Activated CD4-positive, alpha-beta T cell treated with anti-CD3 and anti-CD28 coated beads for 36 hours (primary cell): ENCODE measurements around the gene MTARC2. TPM values are rescaled to one million over a fixed set of nuclear protein-coding genes. Genes with fewer than 3 reads are reported as not detected.

Experiments used
- ATAC-seq: fragments of 200-7000 bp; cut with Tn5 transposase; one replicate; pipeline ENCODE4 v1.10.0; 2021; ENCODE audit warnings: mild to moderate bottlenecking, moderate library complexity
- CTCF ChIA-PET: fragments of 350-600 bp; sonication (Branson Sonifier 250); formaldehyde crosslinking; loops from one replicate; lab custom pipeline; 2021; ENCODE audit warnings: antibody characterized with exemption; lab: Charles Lee
- POLR2A ChIA-PET: fragments of 350-600 bp; sonication (Branson Sonifier 250); formaldehyde crosslinking; loops from one replicate; lab custom pipeline; 2021; ENCODE audit warnings: antibody characterized with exemption, inconsistent platforms; lab: Charles Lee
- DNase-seq: peaks from one replicate; pipeline ENCODE4 v3.0.0-alpha.2; 2020
- H3K27ac Mint-ChIP-seq: one replicate; pipeline ENCODE4 v1.8.0; 2021; ENCODE audit warnings: mixed read lengths
- H3K27me3 Mint-ChIP-seq: one replicate; pipeline ENCODE4 v1.8.0; 2021; ENCODE audit warnings: mixed read lengths
- H3K36me3 Mint-ChIP-seq: one replicate; pipeline ENCODE4 v1.8.0; 2021; ENCODE audit warnings: low read depth, mixed read lengths
- H3K4me1 Mint-ChIP-seq: one replicate; pipeline ENCODE4 v1.8.0; 2021; ENCODE audit warnings: mixed read lengths
- H3K4me3 Mint-ChIP-seq: one replicate; pipeline ENCODE4 v1.8.0; 2021; ENCODE audit warnings: mild to moderate bottlenecking, moderate library complexity, mixed read lengths
- H3K9me3 Mint-ChIP-seq: one replicate; pipeline ENCODE4 v1.8.0; 2021; ENCODE audit warnings: low read depth, mixed read lengths
- intact Hi-C, 2 experiments: fragments of 100-400 bp; cut with DNase I in 1 of 2; cut with micrococcal nuclease in 1 of 2; formaldehyde crosslinking; loops; one replicate each; pipeline versions ENCODE4 v1.14.2 to v1.15.1; 2022 to 2024; cut with DNase I, micrococcal nuclease
- total RNA-seq, 2 experiments: library from RNA; stranded (reverse); gene quantifications; one replicate each; pipeline ENCODE4 v1.2.3, GENCODE V29; 2021

The MTARC2 gene
- total RNA-seq, 2 experiments from 2014 or later = not detected

DNA sequence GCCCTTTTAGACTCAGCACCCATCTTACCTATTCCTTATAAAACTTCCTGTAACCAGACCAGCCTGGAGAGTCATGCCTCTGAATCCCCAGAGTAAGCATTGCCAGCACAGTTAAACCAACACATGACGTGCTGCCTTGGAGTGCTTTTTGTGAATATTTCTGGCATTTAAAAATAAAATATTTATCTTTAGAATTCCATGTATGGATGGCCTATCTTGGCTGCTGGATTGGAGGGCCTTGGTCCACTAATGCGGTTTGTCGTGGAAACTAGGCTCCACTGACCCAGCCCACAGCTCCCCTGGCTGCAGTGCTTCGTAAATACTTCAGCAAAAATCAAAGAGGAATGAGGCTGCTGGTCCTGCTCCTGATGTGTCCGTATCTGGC, 56.1 kb downstream of the MTARC2 start:
- no peak for DNase-seq
- Mint-ChIP-seq H3K4me1 (no peaks in the 10 kb centered on the region), H3K27ac (no peak overlapping the region), H3K9me3 (no peaks in the 10 kb centered on the region), H3K4me3 (no peak overlapping the region), H3K36me3 (no peaks in the 10 kb centered on the region), H3K27me3 (peaks cover 11% of the 10 kb centered on the region)
- ATAC-seq = no peak
- ChIA-PET POLR2A (no interaction called here), CTCF (no interaction called here)
- intact Hi-C loops = no loop called here

DNA sequence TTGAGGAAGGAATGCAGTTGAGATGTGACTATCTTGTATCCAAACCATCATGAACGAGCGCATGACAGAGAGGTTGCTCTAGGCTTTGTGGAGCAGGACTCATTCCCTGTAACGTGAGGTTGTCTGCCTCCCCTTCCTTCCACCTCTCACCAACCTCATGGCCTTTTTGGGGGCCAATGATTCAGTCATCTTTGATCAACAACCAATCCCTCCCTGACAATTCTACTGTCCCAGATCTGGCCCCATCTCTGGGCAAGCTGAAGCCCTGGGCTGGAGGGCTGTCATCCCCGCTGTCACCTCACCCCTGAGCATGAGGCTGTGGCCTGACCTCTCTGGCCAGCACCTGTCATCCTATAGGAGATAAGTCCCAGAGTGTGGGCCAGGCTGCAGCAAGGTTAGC, 58.3 kb downstream of the MTARC2 start:
- no peak for DNase-seq
- no peak overlapping the region for H3K4me3 Mint-ChIP-seq
- H3K36me3 Mint-ChIP-seq = no peaks in the 10 kb centered on the region
- CTCF ChIA-PET = interaction anchor here (1.1 to 1.2 kb wide), 2 partner anchors 396 to 1286 kb away, joined by 3 read pairs; no protein-coding TSS in a partner anchor
- POLR2A ChIA-PET = no interaction called here
- H3K27me3 Mint-ChIP-seq = peaks cover 10% of the 10 kb centered on the region
- H3K4me1 Mint-ChIP-seq = peaks cover 6% of the 10 kb centered on the region
- H3K9me3 Mint-ChIP-seq = no peaks in the 10 kb centered on the region
- intact Hi-C loops = no loop called here
- no peak for ATAC-seq
- no peak overlapping the region for H3K27ac Mint-ChIP-seq

DNA sequence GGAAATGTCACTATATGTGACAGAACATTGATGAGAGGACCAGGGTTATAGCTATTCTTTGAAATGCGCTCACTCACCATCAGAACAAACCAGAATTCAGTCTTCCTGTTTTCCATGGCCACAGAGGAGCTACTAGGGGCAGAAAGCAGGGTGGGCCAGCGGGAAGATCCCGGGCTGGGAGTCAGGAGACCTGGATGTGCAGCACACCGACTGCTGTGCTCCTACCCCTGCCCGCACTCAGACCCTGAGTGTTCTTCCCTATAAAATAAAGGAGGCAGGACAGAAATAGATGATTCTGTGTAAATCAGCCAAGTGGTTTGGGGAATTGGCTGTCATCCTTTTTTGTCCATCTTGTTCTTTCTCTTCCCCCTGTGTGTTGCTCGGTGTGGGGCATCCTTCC, 59.6 kb downstream of the MTARC2 start:
- ATAC-seq = no peak
- no peak for DNase-seq
- Mint-ChIP-seq H3K27ac (no peak overlapping the region), H3K4me1 (peaks cover 6% of the 10 kb centered on the region), H3K36me3 (no peaks in the 10 kb centered on the region), H3K27me3 (peaks cover 15% of the 10 kb centered on the region), H3K9me3 (no peaks in the 10 kb centered on the region), H3K4me3 (no peak overlapping the region)
- ChIA-PET POLR2A (no interaction called here), CTCF (interaction anchor here (1.0 to 1.2 kb wide), 3 partner anchors 22 to 1285 kb away, joined by 3 read pairs; no protein-coding TSS in a partner anchor)
- intact Hi-C loops = no loop called here

DNA sequence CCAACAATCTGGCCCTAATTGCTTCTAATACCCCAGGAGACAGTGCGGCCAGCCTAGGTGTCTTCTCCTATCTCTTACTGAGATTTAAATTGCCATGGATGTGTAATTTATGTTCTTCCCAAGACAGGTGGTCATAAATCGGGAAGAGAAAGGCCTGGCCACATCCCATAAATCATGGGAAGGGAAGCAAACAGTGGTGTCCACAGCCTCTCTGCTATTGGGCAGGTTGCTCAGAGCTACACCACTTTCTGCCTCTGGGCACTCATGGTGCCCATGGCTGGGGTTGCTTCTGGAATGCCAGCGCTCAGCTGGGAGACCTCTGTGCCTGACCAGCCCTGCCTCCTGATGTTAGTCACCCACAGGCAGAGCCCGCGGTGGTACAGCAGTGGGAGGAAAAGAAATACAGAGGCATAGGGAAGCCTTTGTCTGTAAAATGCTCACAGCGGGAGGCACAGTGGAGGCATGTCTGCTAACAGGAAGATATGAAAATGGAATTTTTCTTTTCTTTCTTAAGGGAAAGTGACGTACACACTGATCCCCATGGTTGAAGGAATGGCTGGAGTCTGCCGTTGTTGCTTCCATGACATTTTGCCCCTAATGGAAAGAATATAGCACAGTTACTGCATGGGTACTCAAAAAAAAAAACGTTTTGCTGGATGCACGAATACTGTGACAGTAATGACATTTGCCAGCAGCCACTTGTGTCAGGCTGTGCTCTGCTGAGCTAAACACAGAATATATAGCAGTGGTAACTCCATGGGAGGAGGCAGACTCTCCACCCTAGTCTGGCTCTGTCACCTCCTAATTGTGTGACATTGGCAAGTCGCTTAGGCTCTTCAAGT, 60.4 kb downstream of the MTARC2 start:
- CTCF ChIA-PET = interaction anchor here (0.6 to 2.8 kb wide), 2 partner anchors 395 to 619 kb away, joined by 3 to 24 read pairs; no protein-coding TSS in a partner anchor

DNA sequence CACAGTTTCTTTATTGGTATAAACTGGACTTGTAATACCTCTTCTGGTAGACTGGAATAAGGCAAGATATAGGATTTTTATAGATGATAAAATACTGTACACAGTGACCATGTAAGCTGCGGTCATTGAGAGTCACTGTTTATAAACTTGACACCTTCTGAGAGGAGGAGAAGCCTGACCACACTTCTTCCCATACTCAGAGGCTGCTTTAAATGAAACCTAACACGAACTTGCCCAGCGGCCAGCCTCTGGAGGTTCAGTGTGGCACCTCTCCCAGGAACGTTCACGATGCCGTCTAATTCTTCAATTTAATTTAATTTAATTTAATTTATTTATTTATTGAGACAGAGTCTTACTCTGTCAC, 61.0 kb downstream of the MTARC2 start:
- H3K4me3 Mint-ChIP-seq = no peak overlapping the region
- H3K4me1 Mint-ChIP-seq = peaks cover 6% of the 10 kb centered on the region
- no peak overlapping the region for H3K27ac Mint-ChIP-seq

More for the DNA sequence above, 60.4 kb downstream of the MTARC2 start:
- Mint-ChIP-seq H3K4me3 (no peak overlapping the region), H3K9me3 (no peaks in the 10 kb centered on the region), H3K27ac (no peak overlapping the region), H3K36me3 (no peaks in the 10 kb centered on the region), H3K27me3 (peaks cover 17% of the 10 kb centered on the region), H3K4me1 (peaks cover 6% of the 10 kb centered on the region)
- POLR2A ChIA-PET = no interaction called here
- intact Hi-C loops = no loop called here
- ATAC-seq = no peak
- DNase-seq = no peak

DNA sequence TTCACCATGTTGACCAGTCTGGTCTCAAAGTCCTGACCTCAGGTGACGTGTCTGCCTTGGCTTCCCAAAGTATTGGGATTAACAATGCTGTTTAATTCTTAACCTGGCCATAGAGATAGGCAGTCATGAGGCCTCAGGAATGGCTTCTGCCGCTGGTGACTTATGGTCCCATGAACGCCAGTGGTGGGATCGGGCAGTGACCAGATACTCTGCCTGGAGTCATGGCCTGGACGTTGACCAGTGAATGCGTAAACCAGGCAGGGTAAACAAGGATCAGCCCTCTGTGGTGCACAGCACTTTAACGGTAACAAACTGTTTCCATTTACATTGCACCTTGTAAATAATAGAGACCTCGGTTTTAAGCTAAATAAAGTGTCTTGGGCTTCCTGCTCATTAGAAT, 61.6 kb downstream of the MTARC2 start:
- intact Hi-C loops = loop anchor here (1.0 to 5.0 kb wide), 4 partner anchors 394 to 1648 kb away; no protein-coding TSS in a partner anchor
- CTCF ChIA-PET = interaction anchor here (0.5 to 2.8 kb wide), 11 partner anchors 9 to 625 kb away, joined by 3 to 24 read pairs (median 4); no protein-coding TSS in a partner anchor
- Mint-ChIP-seq H3K9me3 (no peaks in the 10 kb centered on the region), H3K27me3 (peaks cover 16% of the 10 kb centered on the region), H3K4me1 (peaks cover 6% of the 10 kb centered on the region), H3K36me3 (no peaks in the 10 kb centered on the region), H3K4me3 (no peak overlapping the region), H3K27ac (no peak overlapping the region)
- POLR2A ChIA-PET = no interaction called here
- no peak for DNase-seq
- no peak for ATAC-seq

More for the DNA sequence above, 61.0 kb downstream of the MTARC2 start:
- Mint-ChIP-seq H3K36me3 (no peaks in the 10 kb centered on the region), H3K9me3 (no peaks in the 10 kb centered on the region), H3K27me3 (peaks cover 16% of the 10 kb centered on the region)
- intact Hi-C loops = no loop called here
- ATAC-seq = no peak
- ChIA-PET CTCF (interaction anchor here (0.6 to 2.8 kb wide), 4 partner anchors 9 to 625 kb away, joined by 3 to 24 read pairs (median 8); no protein-coding TSS in a partner anchor), POLR2A (no interaction called here)
- no peak for DNase-seq

DNA sequence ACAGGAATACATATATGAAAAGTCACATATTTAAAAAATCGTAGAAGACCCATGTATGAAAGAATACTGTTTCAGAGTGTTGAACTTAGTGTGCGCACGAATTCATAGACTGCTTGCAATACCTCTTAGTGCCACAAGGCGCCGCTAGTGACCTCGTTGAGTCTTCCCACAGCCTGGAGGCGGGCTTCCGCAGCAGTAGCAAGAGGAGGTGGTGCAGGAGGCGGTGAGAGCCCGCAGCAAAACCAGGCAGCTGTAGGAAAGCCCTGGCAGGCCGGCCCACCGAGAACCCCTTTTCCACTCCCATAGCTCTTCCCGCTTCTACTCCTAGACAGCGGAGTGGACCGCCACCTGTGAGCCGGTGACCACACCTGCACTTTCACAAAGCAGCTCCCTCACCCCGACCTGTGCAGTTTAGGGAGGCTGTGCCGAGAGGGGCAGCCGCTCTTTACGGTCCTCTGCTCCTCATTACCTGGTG, 62.1 kb downstream of the MTARC2 start:
- Mint-ChIP-seq H3K27ac (no peak overlapping the region), H3K36me3 (no peaks in the 10 kb centered on the region), H3K9me3 (no peaks in the 10 kb centered on the region), H3K4me1 (peaks cover 6% of the 10 kb centered on the region), H3K4me3 (peak overlapping the region; percentile 27), H3K27me3 (peaks cover 16% of the 10 kb centered on the region)
- peak; percentile 86 for DNase-seq
- intact Hi-C loops = loop anchor here (1.0 to 5.0 kb wide), 4 partner anchors 393 to 1647 kb away; no protein-coding TSS in a partner anchor
- ChIA-PET POLR2A (no interaction called here), CTCF (interaction anchor here (0.6 to 2.8 kb wide), 14 partner anchors 9 to 624 kb away, joined by 3 to 24 read pairs (median 4); partner anchors contain the start of gene MTARC1)
- ATAC-seq = peak; percentile 94

DNA sequence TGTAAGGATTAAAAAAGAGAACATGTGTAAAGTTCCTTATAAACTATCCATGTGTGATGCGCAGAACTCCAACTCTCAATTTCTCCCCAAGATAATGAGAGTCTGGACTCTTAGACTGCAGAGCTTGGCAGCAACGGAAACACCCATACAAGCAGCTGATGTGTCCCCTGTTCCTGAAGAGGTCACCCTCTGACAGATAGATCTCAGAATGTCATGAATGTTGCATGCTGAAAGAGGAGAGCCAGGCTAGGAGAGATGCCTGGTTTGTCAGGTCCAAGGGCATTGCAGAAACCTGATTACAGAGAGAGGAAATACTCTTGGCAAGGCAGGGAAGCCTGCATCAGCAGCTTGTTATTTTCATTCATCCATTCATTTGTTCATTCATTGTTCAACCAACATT, 62.8 kb downstream of the MTARC2 start:
- DNase-seq (no peak), ATAC-seq (no peak)
- CTCF ChIA-PET = interaction anchor here (0.7 to 2.8 kb wide), 9 partner anchors 12 to 624 kb away, joined by 3 to 24 read pairs (median 3); partner anchors contain the start of gene MTARC1
- POLR2A ChIA-PET = no interaction called here
- H3K27ac Mint-ChIP-seq = no peak overlapping the region
- H3K4me1 Mint-ChIP-seq = peaks cover 6% of the 10 kb centered on the region
- H3K9me3 Mint-ChIP-seq = no peaks in the 10 kb centered on the region
- H3K27me3 Mint-ChIP-seq = peaks cover 17% of the 10 kb centered on the region
- intact Hi-C loops = loop anchor here (1.0 to 5.0 kb wide), 4 partner anchors 392 to 1646 kb away; no protein-coding TSS in a partner anchor
- no peaks in the 10 kb centered on the region for H3K36me3 Mint-ChIP-seq
- no peak overlapping the region for H3K4me3 Mint-ChIP-seq

DNA sequence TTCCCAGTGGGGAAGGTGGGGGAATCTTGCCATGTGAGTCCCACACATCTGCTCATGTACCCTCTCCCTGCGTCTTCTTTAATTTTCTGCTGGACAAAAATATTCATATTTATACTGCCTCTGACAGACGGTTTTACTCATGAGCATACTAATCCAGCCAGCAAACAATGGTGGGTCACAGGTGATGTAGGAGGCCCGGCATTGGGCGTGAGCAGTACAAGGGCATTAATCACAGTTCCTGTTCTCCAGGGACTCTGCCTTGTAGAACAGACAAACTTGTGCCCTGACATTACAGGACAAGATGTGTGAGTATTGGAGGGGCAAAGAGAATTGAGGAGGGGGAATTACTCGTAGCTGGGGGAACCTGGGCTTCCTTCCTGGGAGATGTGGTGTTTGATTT, 63.6 kb downstream of the MTARC2 start:
- Mint-ChIP-seq H3K4me1 (peaks cover 6% of the 10 kb centered on the region), H3K27ac (no peak overlapping the region), H3K9me3 (no peaks in the 10 kb centered on the region), H3K4me3 (no peak overlapping the region), H3K27me3 (peaks cover 17% of the 10 kb centered on the region), H3K36me3 (no peaks in the 10 kb centered on the region)
- ATAC-seq = no peak
- ChIA-PET CTCF (interaction anchor here (0.7 to 2.8 kb wide), 3 partner anchors 15 to 392 kb away, joined by 3 to 24 read pairs (median 3); no protein-coding TSS in a partner anchor), POLR2A (no interaction called here)
- intact Hi-C loops = loop anchor here (2.0 to 5.0 kb wide), 2 partner anchors 623 to 1646 kb away; no protein-coding TSS in a partner anchor
- no peak for DNase-seq

DNA sequence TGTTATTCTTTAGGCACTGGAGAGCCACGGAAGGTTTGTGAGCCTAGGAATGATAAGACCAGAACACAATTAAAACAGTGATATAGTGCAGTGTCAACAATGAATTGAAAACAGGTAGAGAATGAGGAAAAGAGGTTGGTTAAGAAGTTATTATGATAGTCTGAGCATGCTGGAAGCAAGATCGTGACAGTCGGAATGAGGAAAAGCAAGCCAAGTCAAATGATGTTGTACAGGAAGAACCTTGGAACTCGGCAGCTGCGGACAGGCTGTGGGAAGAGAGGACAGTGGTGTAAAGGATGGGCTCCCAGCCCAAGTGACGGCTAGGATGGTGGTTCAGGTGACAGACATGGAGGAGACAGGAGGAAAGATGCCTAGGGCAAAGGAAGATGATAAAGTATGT, 64.2 kb downstream of the MTARC2 start:
- Mint-ChIP-seq H3K4me1 (peaks cover 6% of the 10 kb centered on the region), H3K27me3 (peaks cover 17% of the 10 kb centered on the region), H3K36me3 (no peaks in the 10 kb centered on the region), H3K4me3 (no peak overlapping the region), H3K9me3 (no peaks in the 10 kb centered on the region), H3K27ac (no peak overlapping the region)
- intact Hi-C loops = loop anchor here in 1 of 2 experiments (5.0 kb wide), 1 partner anchor 1645 kb away; no protein-coding TSS in a partner anchor
- CTCF ChIA-PET = no interaction called here
- no peak for DNase-seq
- POLR2A ChIA-PET = no interaction called here
- no peak for ATAC-seq

DNA sequence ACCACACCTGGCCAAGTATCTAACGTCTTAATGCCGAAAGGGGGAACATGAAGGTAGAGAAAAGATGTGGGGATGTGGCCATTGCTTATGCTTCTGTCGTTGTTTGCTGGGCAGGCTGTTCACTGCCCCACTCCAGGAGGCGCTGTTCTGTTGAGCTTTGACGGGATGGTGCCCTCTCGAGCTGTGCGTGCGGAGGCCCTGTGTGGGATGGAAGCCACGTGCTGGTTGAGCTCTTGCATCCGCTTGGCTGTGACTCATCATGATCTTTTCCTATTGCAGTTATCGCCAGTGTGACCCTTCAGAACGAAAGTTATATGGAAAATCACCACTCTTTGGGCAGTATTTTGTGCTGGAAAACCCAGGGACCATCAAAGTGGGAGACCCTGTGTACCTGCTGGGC, 64.9 kb downstream of the MTARC2 start:
- ATAC-seq (no peak), DNase-seq (peak; percentile 20)
- ChIA-PET POLR2A (no interaction called here), CTCF (interaction anchor here (0.6 kb wide), 1 partner anchor 36 kb away, joined by 5 read pairs; no protein-coding TSS in a partner anchor)
- intact Hi-C loops = loop anchor here in 1 of 2 experiments (5.0 kb wide), 1 partner anchor 1644 kb away; no protein-coding TSS in a partner anchor
- no peak overlapping the region for H3K27ac Mint-ChIP-seq
- H3K4me1 Mint-ChIP-seq = peaks cover 6% of the 10 kb centered on the region
- no peaks in the 10 kb centered on the region for H3K9me3 Mint-ChIP-seq
- no peaks in the 10 kb centered on the region for H3K36me3 Mint-ChIP-seq
- H3K27me3 Mint-ChIP-seq = peaks cover 17% of the 10 kb centered on the region
- no peak overlapping the region for H3K4me3 Mint-ChIP-seq
